Measurements from ENCODE around the gene ENG. TPM values are rescaled to one million over a fixed set of nuclear protein-coding genes. Genes with fewer than 3 reads are reported as not detected.

The ENG gene
- total RNA-seq, 1 donor from 2014 or later: 5.0 TPM

DNA sequence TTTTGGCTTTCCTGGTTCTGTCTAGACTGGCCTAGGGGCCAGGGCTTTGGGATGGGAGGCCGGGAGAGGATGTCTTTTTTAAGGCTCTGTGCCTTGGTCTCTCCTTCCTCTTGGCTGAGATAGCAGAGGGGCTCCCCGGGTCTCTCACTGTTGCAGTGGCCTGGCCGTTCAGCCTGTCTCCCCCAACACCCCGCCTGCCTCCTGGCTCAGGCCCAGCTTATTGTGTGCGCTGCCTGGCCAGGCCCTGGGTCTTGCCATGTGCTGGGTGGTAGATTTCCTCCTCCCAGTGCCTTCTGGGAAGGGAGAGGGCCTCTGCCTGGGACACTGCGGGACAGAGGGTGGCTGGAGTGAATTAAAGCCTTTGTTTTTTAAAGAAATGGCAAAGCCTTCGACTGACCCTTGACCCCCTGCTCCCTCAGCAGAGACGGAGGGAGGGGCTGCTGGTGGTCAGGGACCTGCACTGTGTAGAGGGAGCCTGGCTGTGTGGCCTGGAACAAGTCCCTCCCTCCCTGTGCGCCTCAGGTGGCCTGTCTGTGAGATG, 40.7 kb downstream of the ENG start:
- TF ChIP-seq, protein P1, sequence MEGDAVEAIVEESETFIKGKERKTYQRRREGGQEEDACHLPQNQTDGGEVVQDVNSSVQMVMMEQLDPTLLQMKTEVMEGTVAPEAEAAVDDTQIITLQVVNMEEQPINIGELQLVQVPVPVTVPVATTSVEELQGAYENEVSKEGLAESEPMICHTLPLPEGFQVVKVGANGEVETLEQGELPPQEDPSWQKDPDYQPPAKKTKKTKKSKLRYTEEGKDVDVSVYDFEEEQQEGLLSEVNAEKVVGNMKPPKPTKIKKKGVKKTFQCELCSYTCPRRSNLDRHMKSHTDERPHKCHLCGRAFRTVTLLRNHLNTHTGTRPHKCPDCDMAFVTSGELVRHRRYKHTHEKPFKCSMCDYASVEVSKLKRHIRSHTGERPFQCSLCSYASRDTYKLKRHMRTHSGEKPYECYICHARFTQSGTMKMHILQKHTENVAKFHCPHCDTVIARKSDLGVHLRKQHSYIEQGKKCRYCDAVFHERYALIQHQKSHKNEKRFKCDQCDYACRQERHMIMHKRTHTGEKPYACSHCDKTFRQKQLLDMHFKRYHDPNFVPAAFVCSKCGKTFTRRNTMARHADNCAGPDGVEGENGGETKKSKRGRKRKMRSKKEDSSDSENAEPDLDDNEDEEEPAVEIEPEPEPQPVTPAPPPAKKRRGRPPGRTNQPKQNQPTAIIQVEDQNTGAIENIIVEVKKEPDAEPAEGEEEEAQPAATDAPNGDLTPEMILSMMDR (conservative IDR thresholded peaks at IDR 0.05; ENCODE audit: low read depth, low read length): no peak
- no peak for DNase-seq (ENCODE audit: low read depth)
- no peak overlapping the region for H3K4me3 ChIP-seq (ENCODE audit: low read depth, low read length)

DNA sequence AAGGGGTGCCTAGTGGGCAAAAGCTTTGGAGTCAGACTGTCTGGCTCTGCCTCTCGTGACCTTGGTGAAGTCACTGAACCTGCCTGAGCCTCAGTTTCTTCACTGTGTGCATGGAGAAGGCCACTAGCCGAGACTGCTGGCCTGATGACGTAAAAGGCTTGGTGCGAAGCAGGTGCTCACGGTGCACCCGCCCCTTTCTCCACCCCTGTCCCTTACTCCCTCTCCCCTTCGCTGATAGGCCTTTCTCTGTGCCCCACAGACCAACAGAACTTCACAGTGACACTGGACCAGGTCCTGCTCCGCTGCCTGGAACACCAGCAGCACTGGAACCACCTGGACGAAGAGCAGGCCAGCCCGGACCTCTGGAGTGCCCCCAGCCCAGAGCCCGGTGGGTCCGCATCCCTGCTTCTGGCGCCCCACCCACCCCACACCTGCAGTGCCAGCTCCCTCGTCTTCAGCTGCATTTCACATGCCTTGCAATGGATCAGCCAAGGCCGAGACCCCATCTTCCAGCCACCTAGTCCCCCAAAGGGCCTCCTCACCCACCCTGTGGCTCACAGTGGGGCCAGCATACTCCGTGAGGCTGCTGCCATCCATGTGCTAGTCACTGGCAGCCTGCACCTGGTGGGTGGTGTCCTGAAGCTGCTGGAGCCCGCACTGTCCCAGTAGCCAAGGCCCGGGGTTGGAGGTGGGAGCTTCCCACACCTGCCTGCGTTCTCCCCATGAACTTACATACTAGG, 41.4 kb downstream of the ENG start:
- TF ChIP-seq, protein P1 (conservative IDR thresholded peaks at IDR 0.05; ENCODE audit: low read depth, low read length): no peak
- DNase-seq (ENCODE audit: low read depth): no peak
- H3K4me3 ChIP-seq (ENCODE audit: low read depth, low read length): no peak overlapping the region

DNA sequence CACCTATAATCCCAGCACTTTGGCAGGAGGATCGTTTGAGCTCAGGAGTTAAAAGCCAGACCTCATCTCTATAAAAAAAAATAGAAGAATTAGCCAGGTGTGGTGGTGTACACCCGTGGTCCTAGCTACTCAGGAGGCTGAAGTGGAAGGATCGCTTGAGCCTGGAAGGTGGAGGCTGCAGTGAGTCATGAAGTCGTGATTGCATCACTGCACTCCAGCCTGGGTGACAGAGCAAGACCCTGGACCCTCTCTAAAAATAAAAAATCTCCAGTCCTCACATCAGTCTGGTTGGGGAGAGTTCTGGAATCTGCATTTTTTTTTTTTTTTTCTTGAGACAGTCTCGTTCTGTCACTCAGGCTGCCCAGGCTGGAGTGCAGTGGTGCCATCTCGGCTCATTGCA, 42.4 kb downstream of the ENG start:
- no peak for DNase-seq (ENCODE audit: low read depth)
- H3K4me3 ChIP-seq (ENCODE audit: low read depth, low read length): no peak overlapping the region
- TF ChIP-seq, protein P1 (conservative IDR thresholded peaks at IDR 0.05; ENCODE audit: low read depth, low read length): no peak

DNA sequence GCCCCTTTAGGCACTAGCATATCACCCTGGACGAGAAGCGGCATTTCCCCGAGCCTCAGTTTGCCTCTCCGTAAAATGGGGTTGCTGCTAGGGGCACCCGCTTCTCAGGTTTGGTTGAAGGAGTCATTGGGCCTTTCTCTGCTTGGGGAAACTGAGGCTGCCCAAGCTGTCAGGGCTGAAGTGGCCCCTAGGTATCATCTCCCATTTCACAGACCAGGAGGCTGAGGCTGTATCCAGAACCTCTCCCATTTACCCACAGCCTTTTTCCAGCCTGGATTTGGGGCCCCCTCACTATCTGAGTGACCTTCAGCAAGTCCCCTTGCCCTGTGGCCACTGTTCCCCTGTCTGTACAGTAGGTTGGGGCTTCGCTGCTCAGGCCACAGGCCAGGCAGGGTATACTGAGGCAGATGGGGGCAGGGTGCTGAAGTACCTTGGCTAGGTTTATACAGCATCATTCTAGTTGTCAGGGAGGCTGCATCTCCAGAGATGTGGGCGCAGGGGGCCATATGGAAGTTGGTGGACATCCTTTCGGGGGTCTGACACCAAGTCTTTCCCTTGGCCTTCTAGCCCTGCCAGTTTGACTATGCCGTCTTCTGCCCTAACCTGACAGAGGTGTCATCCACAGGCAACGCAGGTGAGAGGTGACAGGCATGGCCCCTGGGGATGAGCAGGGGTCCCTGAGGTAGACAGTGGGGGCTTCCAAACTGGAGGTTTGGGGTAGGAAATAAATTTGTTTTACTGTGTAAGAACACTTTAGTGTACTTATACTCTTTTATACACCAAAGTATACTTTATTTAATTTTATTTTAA, 43.9 kb downstream of the ENG start:
- TF ChIP-seq, protein P1 (conservative IDR thresholded peaks at IDR 0.05; ENCODE audit: low read depth, low read length): no peak
- H3K4me3 ChIP-seq (ENCODE audit: low read depth, low read length): no peak overlapping the region
- DNase-seq (ENCODE audit: low read depth): no peak

DNA sequence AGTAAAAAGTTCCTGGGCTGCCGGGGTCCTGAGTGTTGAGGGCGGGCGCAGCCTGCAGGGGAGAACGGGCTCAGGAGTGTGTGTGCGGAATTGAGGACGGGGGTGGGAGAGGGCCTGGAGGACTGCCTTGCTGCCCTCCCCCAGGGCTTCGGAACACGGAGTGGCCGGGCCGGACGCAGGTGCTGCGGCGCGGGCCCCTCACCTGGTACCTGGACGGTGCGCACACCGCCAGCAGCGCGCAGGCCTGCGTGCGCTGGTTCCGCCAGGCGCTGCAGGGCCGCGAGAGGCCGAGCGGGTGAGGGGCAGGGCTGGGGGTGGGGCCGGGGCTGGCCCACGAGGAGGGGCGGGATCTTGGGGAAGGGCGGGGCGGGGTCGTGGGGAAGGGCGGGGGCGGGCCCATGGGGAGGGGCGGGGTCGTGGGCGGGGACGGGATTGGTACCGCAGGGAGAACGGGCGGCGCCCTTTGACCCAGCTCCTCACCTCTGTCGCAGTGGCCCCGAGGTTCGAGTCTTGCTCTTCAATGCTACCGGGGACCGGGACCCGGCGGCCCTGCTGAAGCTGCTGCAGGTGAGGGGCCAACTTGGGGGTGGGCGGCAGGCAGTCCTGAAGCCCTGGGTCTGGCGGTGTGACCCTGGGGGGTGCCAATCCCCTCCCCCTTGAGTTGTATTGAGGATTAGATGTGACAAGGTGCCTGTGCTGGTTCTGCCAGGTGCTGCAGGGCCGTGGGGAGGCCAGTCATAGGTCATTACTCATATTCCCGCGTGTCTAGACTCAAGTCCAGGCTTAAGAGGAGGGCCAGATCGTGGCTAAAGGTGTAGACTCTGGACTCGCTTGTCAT, 44.7 kb downstream of the ENG start:
- H3K4me3 ChIP-seq (ENCODE audit: low read depth, low read length): no peak overlapping the region
- no peak for DNase-seq (ENCODE audit: low read depth)
- TF ChIP-seq, protein P1 (conservative IDR thresholded peaks at IDR 0.05; ENCODE audit: low read depth, low read length): no peak

DNA sequence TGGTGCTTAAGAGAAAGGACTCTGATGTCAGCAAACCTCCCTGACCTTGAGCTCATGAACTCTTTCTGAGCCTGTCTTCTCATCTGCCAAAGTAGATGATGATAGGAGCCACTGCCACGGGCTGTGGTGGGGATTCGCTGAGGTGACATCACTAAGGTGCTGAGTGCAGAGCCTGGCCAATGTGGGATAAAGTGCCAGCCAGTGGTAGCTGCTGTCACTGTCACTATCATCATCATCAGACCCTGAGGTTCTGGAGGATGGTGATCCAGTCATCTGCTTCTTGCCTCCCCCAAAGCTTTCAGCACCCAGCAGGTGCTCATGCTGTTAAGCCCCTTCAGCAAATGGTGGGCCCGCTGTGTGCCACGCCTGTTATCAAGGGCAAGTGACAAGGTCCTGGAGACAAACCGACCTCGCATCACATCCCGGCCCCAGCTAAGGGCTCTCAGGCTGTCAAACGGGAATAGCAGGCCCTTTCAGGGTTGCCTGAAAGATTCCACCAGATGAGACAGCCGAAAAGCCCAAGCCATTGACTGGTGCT, 45.4 kb downstream of the ENG start:
- H3K4me3 ChIP-seq (ENCODE audit: low read depth, low read length): no peak overlapping the region
- TF ChIP-seq, protein P1 (conservative IDR thresholded peaks at IDR 0.05; ENCODE audit: low read depth, low read length): no peak
- DNase-seq (ENCODE audit: low read depth): no peak

Measured in epithelial cell of proximal tubule (primary cell).